ENCODE data around the gene TMEM255A.

DNA sequence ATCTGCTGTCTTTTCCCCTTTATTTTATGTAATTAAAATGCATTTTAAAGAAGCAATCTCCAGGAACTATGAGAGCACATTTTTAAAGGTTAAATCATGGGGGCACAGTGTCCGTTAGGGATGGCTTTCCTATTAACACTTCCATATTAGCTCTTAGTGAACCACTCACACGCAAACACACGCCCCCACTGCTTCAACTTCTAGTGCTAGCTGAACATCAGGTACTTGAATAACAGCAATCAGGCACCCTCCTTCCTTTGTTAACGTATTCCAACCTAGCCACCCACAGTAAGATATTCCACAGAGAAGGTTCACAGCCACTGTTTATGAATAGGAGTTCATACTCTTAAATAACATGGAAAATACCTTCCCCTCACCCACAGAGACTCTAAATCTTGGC, 9.3 kb downstream of the TMEM255A start:
- no peak for TF ChIP-seq POLR2A (IDR thresholded peaks at IDR 0.05)
- TF ChIP-seq, protein P1, sequence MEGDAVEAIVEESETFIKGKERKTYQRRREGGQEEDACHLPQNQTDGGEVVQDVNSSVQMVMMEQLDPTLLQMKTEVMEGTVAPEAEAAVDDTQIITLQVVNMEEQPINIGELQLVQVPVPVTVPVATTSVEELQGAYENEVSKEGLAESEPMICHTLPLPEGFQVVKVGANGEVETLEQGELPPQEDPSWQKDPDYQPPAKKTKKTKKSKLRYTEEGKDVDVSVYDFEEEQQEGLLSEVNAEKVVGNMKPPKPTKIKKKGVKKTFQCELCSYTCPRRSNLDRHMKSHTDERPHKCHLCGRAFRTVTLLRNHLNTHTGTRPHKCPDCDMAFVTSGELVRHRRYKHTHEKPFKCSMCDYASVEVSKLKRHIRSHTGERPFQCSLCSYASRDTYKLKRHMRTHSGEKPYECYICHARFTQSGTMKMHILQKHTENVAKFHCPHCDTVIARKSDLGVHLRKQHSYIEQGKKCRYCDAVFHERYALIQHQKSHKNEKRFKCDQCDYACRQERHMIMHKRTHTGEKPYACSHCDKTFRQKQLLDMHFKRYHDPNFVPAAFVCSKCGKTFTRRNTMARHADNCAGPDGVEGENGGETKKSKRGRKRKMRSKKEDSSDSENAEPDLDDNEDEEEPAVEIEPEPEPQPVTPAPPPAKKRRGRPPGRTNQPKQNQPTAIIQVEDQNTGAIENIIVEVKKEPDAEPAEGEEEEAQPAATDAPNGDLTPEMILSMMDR (IDR thresholded peaks at IDR 0.05 in 4 of 5, conservative IDR thresholded peaks at IDR 0.05 in 1 of 5) = no peak

Measured in gastrocnemius medialis (tissue), 4 donors.